HepG2 (cell line): ENCODE measurements around the gene CDCA5. TPM values are rescaled to one million over a fixed set of nuclear protein-coding genes. Genes with fewer than 3 reads are reported as not detected.

ENCODE experiments used
- HES4 ChIP-seq: sonication (generic); formaldehyde crosslinking; IDR thresholded peaks from 2 replicates; pipeline ENCODE4 v1.9.0; 2021; ENCODE audit warnings: mild to moderate bottlenecking, missing genetic modification reagents, borderline replicate concordance
- HMG20A ChIP-seq: IDR thresholded peaks from 2 replicates; pipeline ENCODE4 v1.6.1; 2016; ENCODE audit warnings: borderline replicate concordance
- HOMEZ ChIP-seq: IDR thresholded peaks from 2 replicates; pipeline ENCODE4 v1.6.1; 2016; ENCODE audit warnings: low read depth
- NFIC ChIP-seq: IDR thresholded peaks from 2 replicates; pipeline ENCODE4 v1.6.1; 2012; ENCODE audit warnings: mild to moderate bottlenecking, low read length, inconsistent platforms
- NONO ChIP-seq, 2 experiments: fragments of 450-650 bp in 1 of 2; sonication (generic) in 1 of 2; formaldehyde crosslinking in 1 of 2; IDR thresholded peaks in 1 of 2; conservative IDR thresholded peaks in 1 of 2; 2 replicates each; pipeline versions ENCODE4 v1.6.1 to v1.8.0; 2017 to 2022; ENCODE audit warnings: mild to moderate bottlenecking in 1 of 2, missing genetic modification reagents in 1 of 2, moderate library complexity in 1 of 2
- PLRG1 ChIP-seq: fragments of 450-650 bp; conservative IDR thresholded peaks from 2 replicates; pipeline ENCODE4 v1.6.1; 2016
- PPARG ChIP-seq: conservative IDR thresholded peaks from 2 replicates; pipeline ENCODE4 v1.6.1; 2016; ENCODE audit warnings: missing biosample characterization, missing genetic modification reagents
- RAD21 ChIP-seq: fragments of 450-650 bp; formaldehyde crosslinking; IDR thresholded peaks from 2 replicates; pipeline ENCODE4 v1.5.0; 2020; ENCODE audit warnings: mild to moderate bottlenecking
- SIX1 ChIP-seq: sonication (generic); formaldehyde crosslinking; IDR thresholded peaks from 2 replicates; pipeline ENCODE4 v1.4.0; 2020; ENCODE audit warnings: missing genetic modification reagents, borderline replicate concordance
- SMC3 ChIP-seq: IDR thresholded peaks from 2 replicates; pipeline ENCODE4 v1.6.1; 2011; ENCODE audit warnings: low read length, improper control_type of control experiment
- TFAP4 ChIP-seq: sonication (generic); IDR thresholded peaks from 2 replicates; pipeline ENCODE4 v1.6.1; 2016; ENCODE audit warnings: low read depth, borderline replicate concordance
- ZFP82 ChIP-seq: sonication (generic); formaldehyde crosslinking; IDR thresholded peaks from 2 replicates; pipeline ENCODE4 v1.5.1; 2020; ENCODE audit warnings: mild to moderate bottlenecking, missing genetic modification reagents, borderline replicate concordance
- ZHX1 ChIP-seq: sonication (generic); formaldehyde crosslinking; IDR thresholded peaks from 2 replicates; pipeline ENCODE4 v1.8.1; 2022; ENCODE audit warnings: low read depth, mild to moderate bottlenecking, missing genetic modification reagents
- polyA plus RNA-seq, 8 experiments: library from polyadenylated mRNA; depleted of rRNA in 3 of 8; stranded (reverse) in 7 of 8; unstranded in 1 of 8; fragments of >200 nt; fragmentation: Illumina TruSeq in 4 of 8; extraction: Trizol in 4 of 8; gene quantifications; 2 replicates each; pipeline versions ENCODE4 v1.2.1 to v1.2.3, GENCODE V29; 2011 to 2016; ENCODE audit warnings: low read depth in 4 of 8, missing spikeins in 1 of 8, mixed read lengths in 1 of 8; ENCODE audit not compliant: insufficient read depth in 1 of 8
- total RNA-seq, 5 experiments: library from RNA; depleted of rRNA; stranded (reverse); fragments of >200 nt; fragmentation: Illumina TruSeq; extraction: Trizol; gene quantifications; 2 replicates each; pipeline ENCODE4 v1.2.3, GENCODE V29; 2016; ENCODE audit warnings: low read depth in 1 of 5
- TF ChIP-seq, protein P1 (sequence below): sonication (generic); formaldehyde crosslinking; IDR thresholded peaks from 2 replicates; pipeline ENCODE4 v1.5.1; 2020; ENCODE audit warnings: mild to moderate bottlenecking, missing genetic modification reagents, moderate library complexity
- TF ChIP-seq, protein P2 (sequence below): sonication (generic); formaldehyde crosslinking; IDR thresholded peaks from 2 replicates; pipeline ENCODE4 v1.5.0; 2020; ENCODE audit warnings: missing genetic modification reagents
- TF ChIP-seq, protein P3 (sequence below): sonication (generic); formaldehyde crosslinking; conservative IDR thresholded peaks from 2 replicates; pipeline ENCODE4 v1.4.0; 2020; ENCODE audit warnings: missing genetic modification reagents

Gene CDCA5
- total and polyA plus RNA-seq, 2 of the 13 experiments (the other 11 are each of a cell fraction or from before 2014, with no cell fraction given): 13.5 to 50.6 TPM

- TF ChIP-seq, protein P1, sequence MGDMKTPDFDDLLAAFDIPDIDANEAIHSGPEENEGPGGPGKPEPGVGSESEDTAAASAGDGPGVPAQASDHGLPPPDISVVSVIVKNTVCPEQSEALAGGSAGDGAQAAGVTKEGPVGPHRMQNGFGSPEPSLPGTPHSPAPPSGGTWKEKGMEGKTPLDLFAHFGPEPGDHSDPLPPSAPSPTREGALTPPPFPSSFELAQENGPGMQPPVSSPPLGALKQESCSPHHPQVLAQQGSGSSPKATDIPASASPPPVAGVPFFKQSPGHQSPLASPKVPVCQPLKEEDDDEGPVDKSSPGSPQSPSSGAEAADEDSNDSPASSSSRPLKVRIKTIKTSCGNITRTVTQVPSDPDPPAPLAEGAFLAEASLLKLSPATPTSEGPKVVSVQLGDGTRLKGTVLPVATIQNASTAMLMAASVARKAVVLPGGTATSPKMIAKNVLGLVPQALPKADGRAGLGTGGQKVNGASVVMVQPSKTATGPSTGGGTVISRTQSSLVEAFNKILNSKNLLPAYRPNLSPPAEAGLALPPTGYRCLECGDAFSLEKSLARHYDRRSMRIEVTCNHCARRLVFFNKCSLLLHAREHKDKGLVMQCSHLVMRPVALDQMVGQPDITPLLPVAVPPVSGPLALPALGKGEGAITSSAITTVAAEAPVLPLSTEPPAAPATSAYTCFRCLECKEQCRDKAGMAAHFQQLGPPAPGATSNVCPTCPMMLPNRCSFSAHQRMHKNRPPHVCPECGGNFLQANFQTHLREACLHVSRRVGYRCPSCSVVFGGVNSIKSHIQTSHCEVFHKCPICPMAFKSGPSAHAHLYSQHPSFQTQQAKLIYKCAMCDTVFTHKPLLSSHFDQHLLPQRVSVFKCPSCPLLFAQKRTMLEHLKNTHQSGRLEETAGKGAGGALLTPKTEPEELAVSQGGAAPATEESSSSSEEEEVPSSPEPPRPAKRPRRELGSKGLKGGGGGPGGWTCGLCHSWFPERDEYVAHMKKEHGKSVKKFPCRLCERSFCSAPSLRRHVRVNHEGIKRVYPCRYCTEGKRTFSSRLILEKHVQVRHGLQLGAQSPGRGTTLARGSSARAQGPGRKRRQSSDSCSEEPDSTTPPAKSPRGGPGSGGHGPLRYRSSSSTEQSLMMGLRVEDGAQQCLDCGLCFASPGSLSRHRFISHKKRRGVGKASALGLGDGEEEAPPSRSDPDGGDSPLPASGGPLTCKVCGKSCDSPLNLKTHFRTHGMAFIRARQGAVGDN: peak; percentile 70; the same call in 1 of the 2 replicates
- TF ChIP-seq NONO (IDR thresholded peaks at IDR 0.05) (no peak), NONO (CRISPR knock-in tag; conservative IDR thresholded peaks at IDR 0.05) (peak; percentile 67), TFAP4 (no peak), HOMEZ (CRISPR knock-in tag) (no peak), PPARG (CRISPR knock-in tag) (0 out of 2 replicates have a peak, but pooled peaks have one; percentile 36), SMC3 (no peak), NFIC (no peak), ZHX1 (CRISPR knock-in tag) (no peak), RAD21 (peak; percentile 79), PLRG1 (no peak), ZFP82 (CRISPR knock-in tag) (0 out of 2 replicates have a peak, but pooled peaks have one; percentile 7), SIX1 (CRISPR knock-in tag) (no peak), HES4 (CRISPR knock-in tag) (peak; percentile 48; the same call in 1 of the 2 replicates), HMG20A (CRISPR knock-in tag) (no peak)
- TF ChIP-seq, protein P2, sequence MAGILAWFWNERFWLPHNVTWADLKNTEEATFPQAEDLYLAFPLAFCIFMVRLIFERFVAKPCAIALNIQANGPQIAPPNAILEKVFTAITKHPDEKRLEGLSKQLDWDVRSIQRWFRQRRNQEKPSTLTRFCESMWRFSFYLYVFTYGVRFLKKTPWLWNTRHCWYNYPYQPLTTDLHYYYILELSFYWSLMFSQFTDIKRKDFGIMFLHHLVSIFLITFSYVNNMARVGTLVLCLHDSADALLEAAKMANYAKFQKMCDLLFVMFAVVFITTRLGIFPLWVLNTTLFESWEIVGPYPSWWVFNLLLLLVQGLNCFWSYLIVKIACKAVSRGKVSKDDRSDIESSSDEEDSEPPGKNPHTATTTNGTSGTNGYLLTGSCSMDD: no peak
- TF ChIP-seq, protein P3, sequence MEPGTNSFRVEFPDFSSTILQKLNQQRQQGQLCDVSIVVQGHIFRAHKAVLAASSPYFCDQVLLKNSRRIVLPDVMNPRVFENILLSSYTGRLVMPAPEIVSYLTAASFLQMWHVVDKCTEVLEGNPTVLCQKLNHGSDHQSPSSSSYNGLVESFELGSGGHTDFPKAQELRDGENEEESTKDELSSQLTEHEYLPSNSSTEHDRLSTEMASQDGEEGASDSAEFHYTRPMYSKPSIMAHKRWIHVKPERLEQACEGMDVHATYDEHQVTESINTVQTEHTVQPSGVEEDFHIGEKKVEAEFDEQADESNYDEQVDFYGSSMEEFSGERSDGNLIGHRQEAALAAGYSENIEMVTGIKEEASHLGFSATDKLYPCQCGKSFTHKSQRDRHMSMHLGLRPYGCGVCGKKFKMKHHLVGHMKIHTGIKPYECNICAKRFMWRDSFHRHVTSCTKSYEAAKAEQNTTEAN (CRISPR knock-in tag): no peak
Measured at GRCh38 chr11:65112546-65113360, 28.9 kb upstream of the CDCA5 start (continued).
